ENCODE results near the gene CLASP2.

The CLASP2 gene

DNA sequence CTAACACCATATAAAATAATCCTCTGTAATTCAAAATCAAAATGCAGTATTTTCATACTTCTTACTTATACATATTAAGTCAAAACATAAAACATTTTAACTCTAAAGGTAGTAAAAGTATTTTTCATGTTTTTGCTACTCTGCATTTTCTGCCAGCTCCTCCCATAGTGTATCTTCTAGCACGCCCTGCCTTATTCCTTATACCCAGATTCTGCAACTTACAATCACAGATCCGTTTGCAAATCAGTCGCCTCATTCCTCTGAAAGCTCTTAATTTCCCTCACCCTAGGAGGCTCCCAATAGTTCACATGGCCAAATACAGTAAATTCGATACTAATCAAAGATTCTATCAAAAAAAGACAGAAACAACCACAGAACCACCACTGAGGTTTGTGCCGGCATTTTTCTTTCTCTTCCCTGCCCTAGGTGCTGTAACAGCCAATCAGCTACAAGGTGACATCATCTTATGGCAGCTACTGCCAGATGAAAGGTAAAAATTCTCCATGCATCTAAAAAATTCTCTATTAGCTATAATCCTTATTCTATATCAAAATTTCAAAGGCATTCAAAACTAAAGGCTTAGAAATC, 72.9 kb downstream of the CLASP2 start:
- peaks cover 2% of the 10 kb centered on the region for H3K36me3 Mint-ChIP-seq (ENCODE audit: low read depth)
- peaks cover 2% of the 10 kb centered on the region for H3K27me3 Mint-ChIP-seq (ENCODE audit: low read depth, poor library complexity)
- TF ChIP-seq CTCF (IDR thresholded peaks at IDR 0.05): no peak
- DNase-seq: no peak
- H3K9me3 Mint-ChIP-seq: no peaks in the 10 kb centered on the region
- H3K27ac Mint-ChIP-seq: no peak overlapping the region
- H3K4me3 Mint-ChIP-seq: peak overlapping the region; percentile 79
- H3K4me1 Mint-ChIP-seq: peaks cover 11% of the 10 kb centered on the region

GRCh38 chr3:33644582-33644981, 73.5 kb downstream of the CLASP2 start:
- Mint-ChIP-seq H3K27me3 (ENCODE audit: low read depth, poor library complexity) (peaks cover 2% of the 10 kb centered on the region), H3K9me3 (no peaks in the 10 kb centered on the region), H3K27ac (no peak overlapping the region), H3K36me3 (ENCODE audit: low read depth) (peaks cover 7% of the 10 kb centered on the region), H3K4me3 (no peak overlapping the region), H3K4me1 (peaks cover 11% of the 10 kb centered on the region)
- TF ChIP-seq CTCF (IDR thresholded peaks at IDR 0.05): no peak
- no peak for DNase-seq

DNA sequence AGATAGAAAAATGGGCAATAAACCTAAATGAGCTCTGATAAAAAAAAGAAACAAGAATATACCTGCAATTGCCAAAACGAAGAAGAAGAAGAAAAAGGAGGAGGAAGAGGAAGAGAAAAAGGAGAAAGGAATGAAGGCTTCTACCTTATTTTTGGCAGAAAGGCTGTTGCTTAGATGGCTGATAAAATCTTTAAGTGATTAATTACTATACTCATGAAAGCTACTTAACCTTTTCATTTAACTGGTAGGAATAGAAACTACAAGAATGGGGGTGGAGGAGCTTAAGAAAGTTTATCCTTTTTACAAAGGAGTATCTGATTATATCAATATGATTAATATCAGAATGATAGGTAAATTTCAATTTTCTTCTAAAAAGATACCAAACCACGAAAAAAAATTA, 75.2 kb downstream of the CLASP2 start:
- H3K27me3 Mint-ChIP-seq (ENCODE audit: low read depth, poor library complexity): peaks cover 2% of the 10 kb centered on the region
- H3K36me3 Mint-ChIP-seq (ENCODE audit: low read depth): peaks cover 7% of the 10 kb centered on the region
- peaks cover 11% of the 10 kb centered on the region for H3K4me1 Mint-ChIP-seq
- no peak for TF ChIP-seq CTCF (IDR thresholded peaks at IDR 0.05)
- H3K27ac Mint-ChIP-seq: no peak overlapping the region
- no peaks in the 10 kb centered on the region for H3K9me3 Mint-ChIP-seq
- no peak overlapping the region for H3K4me3 Mint-ChIP-seq
- DNase-seq: no peak

- Mint-ChIP-seq H3K4me3 (no peak overlapping the region), H3K27ac (no peak overlapping the region), H3K4me1 (no peaks in the 10 kb centered on the region), H3K36me3 (ENCODE audit: low read depth) (peaks cover 7% of the 10 kb centered on the region), H3K9me3 (no peaks in the 10 kb centered on the region), H3K27me3 (ENCODE audit: low read depth, poor library complexity) (no peaks in the 10 kb centered on the region)
- no peak for TF ChIP-seq CTCF (IDR thresholded peaks at IDR 0.05)
- DNase-seq: no peak
Observed at GRCh38 chr3:33639889-33640288, 78.2 kb downstream of the CLASP2 start.

DNA sequence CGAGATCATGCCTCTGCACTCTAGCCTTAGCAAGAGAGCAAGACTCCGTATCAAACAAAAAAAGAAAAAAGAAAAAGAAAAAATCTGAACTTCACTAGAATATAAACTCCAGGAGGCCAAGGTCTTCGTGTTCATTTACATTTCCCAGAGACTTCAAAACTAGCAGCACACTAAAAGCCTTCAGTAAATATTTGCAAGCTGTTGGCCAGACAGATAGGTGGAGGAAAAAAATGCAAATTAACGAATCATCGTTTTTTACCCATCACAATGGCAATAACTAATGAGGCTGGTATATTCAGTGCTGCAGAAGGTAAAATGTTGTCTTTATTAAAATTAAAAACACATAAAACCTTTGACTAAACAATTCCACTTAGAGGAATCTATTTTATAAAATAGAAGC, 80.6 kb downstream of the CLASP2 start:
- no peak for TF ChIP-seq CTCF (IDR thresholded peaks at IDR 0.05)

GRCh38 chr3:33636125-33636850, 81.8 kb downstream of the CLASP2 start:
- no peaks in the 10 kb centered on the region for H3K4me1 Mint-ChIP-seq
- DNase-seq: no peak
- peak; percentile 62 for TF ChIP-seq CTCF (IDR thresholded peaks at IDR 0.05)
- H3K4me3 Mint-ChIP-seq: no peak overlapping the region
- peaks cover 7% of the 10 kb centered on the region for H3K36me3 Mint-ChIP-seq (ENCODE audit: low read depth)
- H3K27me3 Mint-ChIP-seq (ENCODE audit: low read depth, poor library complexity): no peaks in the 10 kb centered on the region
- peak overlapping the region; percentile 94 for H3K27ac Mint-ChIP-seq
- H3K9me3 Mint-ChIP-seq: no peaks in the 10 kb centered on the region

More for the DNA sequence above, 80.6 kb downstream of the CLASP2 start:
- H3K4me1 Mint-ChIP-seq: no peaks in the 10 kb centered on the region
- no peaks in the 10 kb centered on the region for H3K27me3 Mint-ChIP-seq (ENCODE audit: low read depth, poor library complexity)
- H3K27ac Mint-ChIP-seq: peak overlapping the region; percentile 94
- DNase-seq: no peak
- H3K36me3 Mint-ChIP-seq (ENCODE audit: low read depth): peaks cover 7% of the 10 kb centered on the region
- H3K4me3 Mint-ChIP-seq: no peak overlapping the region
- no peaks in the 10 kb centered on the region for H3K9me3 Mint-ChIP-seq

Measured in nephron progenitor cell (in vitro differentiated cells).